Measurements from ENCODE around the gene UBE2M. TPM values are rescaled to one million over a fixed set of nuclear protein-coding genes. Genes with fewer than 3 reads are reported as not detected.
A peak's percentile ranks its signal among the peaks of the same experiment; 100 is the strongest.
"Not testable (repeated sequence)": the region's sequence is repeated elsewhere in the genome, so short reads cannot be mapped to it uniquely, and the experiment has no call there.

UBE2M gene
- polyA plus RNA-seq, 1 donor from 2014 or later = 138 TPM

- not testable (repeated sequence) for H3K9me3 ChIP-seq (ENCODE audit: low read length); H3F3A ChIP-seq (ENCODE audit: insufficient read depth, low read length, poor library complexity, severe bottlenecking); H3K4me2 ChIP-seq (ENCODE audit: low read length); H2AFZ ChIP-seq (ENCODE audit: low read depth, low read length); H3K36me3 ChIP-seq (ENCODE audit: insufficient read depth, low read length); H3K9ac ChIP-seq (ENCODE audit: low read length); H3K27ac ChIP-seq (ENCODE audit: low read length); H3K9me2 ChIP-seq (ENCODE audit: insufficient read depth, low read length)
- H3K79me2 ChIP-seq (replicated peaks; ENCODE audit: insufficient read depth, low read length) = peaks cover 29% of the 10 kb centered on the region
- H3K4me3 ChIP-seq (ENCODE audit: low read length) = peak overlapping the region; percentile 71
- H4K20me1 ChIP-seq (ENCODE audit: insufficient read depth) = peaks cover 30% of the 10 kb centered on the region
- peaks cover 19% of the 10 kb centered on the region for H3K27me3 ChIP-seq (ENCODE audit: insufficient read depth, low read depth, low read length)
These were observed 15.6 kb downstream of the UBE2M start for GRCh38 chr19:58542641-58543372.

GRCh38 chr19:58539169-58539559, 19.2 kb downstream of the UBE2M start:
- H3K4me3 ChIP-seq (ENCODE audit: low read length); H3K9me2 ChIP-seq (ENCODE audit: insufficient read depth, low read length); H3K9ac ChIP-seq (ENCODE audit: low read length); H4K20me1 ChIP-seq (ENCODE audit: insufficient read depth); H3K27ac ChIP-seq (ENCODE audit: low read length); H3F3A ChIP-seq (ENCODE audit: insufficient read depth, low read length, poor library complexity, severe bottlenecking); H3K79me2 ChIP-seq (replicated peaks; ENCODE audit: insufficient read depth, low read length); H3K9me3 ChIP-seq (ENCODE audit: low read length); H3K36me3 ChIP-seq (ENCODE audit: insufficient read depth, low read length); H3K4me2 ChIP-seq (ENCODE audit: low read length); H2AFZ ChIP-seq (ENCODE audit: low read depth, low read length): not testable (repeated sequence)
- H3K27me3 ChIP-seq (ENCODE audit: insufficient read depth, low read depth, low read length) = peaks cover 19% of the 10 kb centered on the region

GRCh38 chr19:58538257-58539168, 19.9 kb downstream of the UBE2M start:
- Histone ChIP-seq H2AFZ (ENCODE audit: low read depth, low read length) (no peak overlapping the region), H3K27ac (ENCODE audit: low read length) (no peak overlapping the region), H3K4me3 (ENCODE audit: low read length) (peak overlapping the region; percentile 59), H3K9me3 (ENCODE audit: low read length) (no peaks in the 10 kb centered on the region), H3K9me2 (ENCODE audit: insufficient read depth, low read length) (no peaks in the 10 kb centered on the region), H3K27me3 (ENCODE audit: insufficient read depth, low read depth, low read length) (peaks cover 19% of the 10 kb centered on the region), H3K36me3 (ENCODE audit: insufficient read depth, low read length) (no peaks in the 10 kb centered on the region), H3F3A (ENCODE audit: insufficient read depth, low read length, poor library complexity, severe bottlenecking) (no peaks in the 10 kb centered on the region), H3K79me2 (replicated peaks; ENCODE audit: insufficient read depth, low read length) (no peaks in the 10 kb centered on the region), H3K4me2 (ENCODE audit: low read length) (no peak overlapping the region), H4K20me1 (ENCODE audit: insufficient read depth) (no peaks in the 10 kb centered on the region), H3K9ac (ENCODE audit: low read length) (peak overlapping the region; percentile 57)
- TF ChIP-seq MXI1 (conservative IDR thresholded peaks at IDR 0.05; ENCODE audit: poor library complexity, severe bottlenecking) (peak; percentile 20), POLR2AphosphoS5 (IDR thresholded peaks at IDR 0.05) (no peak)

- H3K9me2 ChIP-seq (ENCODE audit: insufficient read depth, low read length) = no peaks in the 10 kb centered on the region
- H3K4me2 ChIP-seq (ENCODE audit: low read length) = no peak overlapping the region
- no peaks in the 10 kb centered on the region for H3K9me3 ChIP-seq (ENCODE audit: low read length)
- no peak overlapping the region for H3K9ac ChIP-seq (ENCODE audit: low read length)
- peaks cover 19% of the 10 kb centered on the region for H3K27me3 ChIP-seq (ENCODE audit: insufficient read depth, low read depth, low read length)
- H3K79me2 ChIP-seq (replicated peaks; ENCODE audit: insufficient read depth, low read length) = no peaks in the 10 kb centered on the region
- TF ChIP-seq EP300 (conservative IDR thresholded peaks at IDR 0.05; ENCODE audit: poor library complexity, severe bottlenecking) (no peak), MXI1 (conservative IDR thresholded peaks at IDR 0.05; ENCODE audit: poor library complexity, severe bottlenecking) (no peak), REST (IDR thresholded peaks at IDR 0.05; ENCODE audit: borderline replicate concordance) (no peak), RAD21 (conservative IDR thresholded peaks at IDR 0.05) (no peak), EZH2 (IDR thresholded peaks at IDR 0.05; ENCODE audit: borderline replicate concordance, insufficient read depth, low read length, poor library complexity, severe bottlenecking) (no peak), CTCF (IDR thresholded peaks at IDR 0.05; ENCODE audit: poor library complexity, severe bottlenecking) (no peak), SMC3 (conservative IDR thresholded peaks at IDR 0.05; ENCODE audit: poor library complexity) (no peak), TAF1 (IDR thresholded peaks at IDR 0.05; ENCODE audit: low read depth) (no peak), POLR2AphosphoS5 (IDR thresholded peaks at IDR 0.05) (no peak)
- H3K36me3 ChIP-seq (ENCODE audit: insufficient read depth, low read length) = no peaks in the 10 kb centered on the region
- no peak overlapping the region for H3K4me3 ChIP-seq (ENCODE audit: low read length)
- no peak overlapping the region for H2AFZ ChIP-seq (ENCODE audit: low read depth, low read length)
- no peaks in the 10 kb centered on the region for H4K20me1 ChIP-seq (ENCODE audit: insufficient read depth)
- H3K27ac ChIP-seq (ENCODE audit: low read length) = no peak overlapping the region
- no peaks in the 10 kb centered on the region for H3F3A ChIP-seq (ENCODE audit: insufficient read depth, low read length, poor library complexity, severe bottlenecking)
These were observed 21.3 kb downstream of the UBE2M start for GRCh38 chr19:58536852-58537798.

Data from neural cell (in vitro differentiated cells).